ENCODE measurements around the gene PSMB1.

The PSMB1 gene

DNA sequence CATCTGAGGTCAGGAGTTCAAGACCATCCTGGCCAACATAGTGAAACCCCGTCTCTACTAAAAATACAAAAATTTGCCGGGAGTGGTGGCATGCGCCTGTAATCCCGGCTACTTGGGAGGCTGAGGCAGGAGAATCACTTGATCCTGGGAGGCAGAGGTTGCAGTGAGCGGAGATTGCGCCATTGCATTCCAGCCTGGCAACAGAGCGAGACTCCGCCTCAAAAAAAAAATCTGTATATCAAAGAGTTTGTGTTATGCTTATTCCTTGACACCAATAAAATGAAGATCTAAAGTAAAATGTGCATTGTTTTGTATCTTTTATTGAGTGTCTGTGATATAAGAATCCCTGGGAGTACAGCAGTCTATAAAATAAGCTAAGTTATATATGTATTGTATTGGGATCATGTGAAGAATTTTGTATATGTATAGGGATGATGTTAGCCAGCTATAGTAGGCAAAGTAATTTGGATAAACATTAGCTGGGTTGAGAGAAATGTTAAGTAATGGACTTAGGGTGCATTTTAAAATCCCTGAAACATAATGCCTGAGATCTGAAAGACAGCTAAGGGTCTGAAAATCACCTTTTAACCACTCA, 11.9 kb upstream of the PSMB1 start:
- Histone ChIP-seq H3K36me3 (ENCODE audit: control insufficient read depth, insufficient read depth, low read length) (peaks cover 79% of the 10 kb centered on the region), H3K9ac (ENCODE audit: low read length) (no peak overlapping the region), H3K9me3 (ENCODE audit: control insufficient read depth, insufficient read depth, low read depth, low read length) (no peaks in the 10 kb centered on the region), H3K4me1 (ENCODE audit: control insufficient read depth, insufficient read depth, low read length) (no peaks in the 10 kb centered on the region), H3K4me3 (ENCODE audit: low read depth, low read length) (no peak overlapping the region), H3K27me3 (ENCODE audit: control insufficient read depth, insufficient read depth, low read length) (no peaks in the 10 kb centered on the region), H3K27ac (ENCODE audit: low read depth, low read length) (no peak overlapping the region)

GRCh38 chr6:170561555-170561954, 8.4 kb upstream of the PSMB1 start:
- Histone ChIP-seq H3K9me3 (ENCODE audit: control insufficient read depth, insufficient read depth, low read depth, low read length) (no peaks in the 10 kb centered on the region), H3K9ac (ENCODE audit: low read length) (no peak overlapping the region), H3K27ac (ENCODE audit: low read depth, low read length) (no peak overlapping the region), H3K4me1 (ENCODE audit: control insufficient read depth, insufficient read depth, low read length) (no peaks in the 10 kb centered on the region), H3K36me3 (ENCODE audit: control insufficient read depth, insufficient read depth, low read length) (peaks cover 71% of the 10 kb centered on the region), H3K4me3 (ENCODE audit: low read depth, low read length) (no peak overlapping the region), H3K27me3 (ENCODE audit: control insufficient read depth, insufficient read depth, low read length) (no peaks in the 10 kb centered on the region)

- Histone ChIP-seq H3K9me3 (ENCODE audit: control insufficient read depth, insufficient read depth, low read depth, low read length) (no peaks in the 10 kb centered on the region), H3K9ac (ENCODE audit: low read length) (peak overlapping the region; percentile 90), H3K4me1 (ENCODE audit: control insufficient read depth, insufficient read depth, low read length) (peaks cover 16% of the 10 kb centered on the region), H3K4me3 (ENCODE audit: low read depth, low read length) (peak overlapping the region; percentile 91), H3K36me3 (ENCODE audit: control insufficient read depth, insufficient read depth, low read length) (peaks cover 22% of the 10 kb centered on the region), H3K27me3 (ENCODE audit: control insufficient read depth, insufficient read depth, low read length) (no peaks in the 10 kb centered on the region), H3K27ac (ENCODE audit: low read depth, low read length) (no peak overlapping the region)
Observed at GRCh38 chr6:170555305-170555704, 2.2 kb upstream of the PSMB1 start.

- Histone ChIP-seq H3K4me3 (ENCODE audit: low read depth, low read length) (peak overlapping the region; percentile 91), H3K27me3 (ENCODE audit: control insufficient read depth, insufficient read depth, low read length) (no peaks in the 10 kb centered on the region), H3K36me3 (ENCODE audit: control insufficient read depth, insufficient read depth, low read length) (peaks cover 24% of the 10 kb centered on the region), H3K27ac (ENCODE audit: low read depth, low read length) (peak overlapping the region; percentile 66; the same call in 1 of the 2 replicates), H3K9me3 (ENCODE audit: control insufficient read depth, insufficient read depth, low read depth, low read length) (no peaks in the 10 kb centered on the region), H3K4me1 (ENCODE audit: control insufficient read depth, insufficient read depth, low read length) (peaks cover 16% of the 10 kb centered on the region), H3K9ac (ENCODE audit: low read length) (peak overlapping the region; percentile 90)
Observed at GRCh38 chr6:170554796-170555137, 1.7 kb upstream of the PSMB1 start.

- peaks cover 28% of the 10 kb centered on the region for H3K36me3 ChIP-seq (ENCODE audit: control insufficient read depth, insufficient read depth, low read length)
- H3K9me3 ChIP-seq (ENCODE audit: control insufficient read depth, insufficient read depth, low read depth, low read length) = no peaks in the 10 kb centered on the region
- peak within 1 kb of the TSS; percentile 90 for H3K9ac ChIP-seq (ENCODE audit: low read length)
- H3K4me3 ChIP-seq (ENCODE audit: low read depth, low read length) = peak within 1 kb of the TSS; percentile 91
- peaks cover 16% of the 10 kb centered on the region for H3K4me1 ChIP-seq (ENCODE audit: control insufficient read depth, insufficient read depth, low read length)
- no peaks in the 10 kb centered on the region for H3K27me3 ChIP-seq (ENCODE audit: control insufficient read depth, insufficient read depth, low read length)
- H3K27ac ChIP-seq (ENCODE audit: low read depth, low read length) = peak within 1 kb of the TSS; percentile 66; the same call in 1 of the 2 replicates
Observed at GRCh38 chr6:170554013-170554795, 1.1 kb upstream of the PSMB1 start, which contains the start of gene TBP. TBP (plus strand) TSS chr6:170554369; CDS start chr6:170557030, 2,661 bp downstream.

GRCh38 chr6:170553534-170554012, 466 bp upstream of the PSMB1 start:
- H3K4me3 ChIP-seq (ENCODE audit: low read depth, low read length) = peak overlapping the region; percentile 91
- H3K27me3 ChIP-seq (ENCODE audit: control insufficient read depth, insufficient read depth, low read length) = no peaks in the 10 kb centered on the region
- no peak overlapping the region for H3K27ac ChIP-seq (ENCODE audit: low read depth, low read length)
- H3K9me3 ChIP-seq (ENCODE audit: control insufficient read depth, insufficient read depth, low read depth, low read length) = no peaks in the 10 kb centered on the region
- no peak overlapping the region for H3K9ac ChIP-seq (ENCODE audit: low read length)
- peaks cover 30% of the 10 kb centered on the region for H3K36me3 ChIP-seq (ENCODE audit: control insufficient read depth, insufficient read depth, low read length)
- peaks cover 16% of the 10 kb centered on the region for H3K4me1 ChIP-seq (ENCODE audit: control insufficient read depth, insufficient read depth, low read length)

DNA sequence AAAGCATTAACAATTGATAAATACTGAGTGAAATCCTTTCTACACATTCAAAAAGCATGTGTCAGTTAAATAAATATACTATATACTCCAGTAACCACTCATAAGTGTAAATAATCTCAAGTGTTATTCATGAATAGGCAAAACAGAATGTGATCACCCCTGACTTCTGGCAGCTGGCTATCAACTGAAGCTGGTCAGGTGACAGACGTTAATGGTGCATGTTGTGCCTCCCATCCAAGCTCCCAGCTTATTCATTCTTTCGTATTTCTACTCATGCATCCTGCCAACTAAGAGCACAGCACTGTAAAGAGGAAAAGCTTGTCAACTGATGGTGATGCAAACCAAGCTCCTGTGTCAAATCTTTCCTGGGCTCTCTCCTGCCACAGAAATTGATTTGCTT, 7.7 kb downstream of the PSMB1 start:
- no peak overlapping the region for H3K9ac ChIP-seq (ENCODE audit: low read length)
- H3K9me3 ChIP-seq (ENCODE audit: control insufficient read depth, insufficient read depth, low read depth, low read length) = no peaks in the 10 kb centered on the region
- H3K27me3 ChIP-seq (ENCODE audit: control insufficient read depth, insufficient read depth, low read length) = no peaks in the 10 kb centered on the region
- H3K27ac ChIP-seq (ENCODE audit: low read depth, low read length) = no peak overlapping the region
- H3K36me3 ChIP-seq (ENCODE audit: control insufficient read depth, insufficient read depth, low read length) = peaks cover 98% of the 10 kb centered on the region
- H3K4me1 ChIP-seq (ENCODE audit: control insufficient read depth, insufficient read depth, low read length) = no peaks in the 10 kb centered on the region
- H3K4me3 ChIP-seq (ENCODE audit: low read depth, low read length) = no peak overlapping the region

- Histone ChIP-seq H3K9ac (ENCODE audit: low read length) (no peak overlapping the region), H3K27ac (ENCODE audit: low read depth, low read length) (no peak overlapping the region), H3K9me3 (ENCODE audit: control insufficient read depth, insufficient read depth, low read depth, low read length) (no peaks in the 10 kb centered on the region), H3K4me1 (ENCODE audit: control insufficient read depth, insufficient read depth, low read length) (no peaks in the 10 kb centered on the region), H3K4me3 (ENCODE audit: low read depth, low read length) (no peak overlapping the region), H3K27me3 (ENCODE audit: control insufficient read depth, insufficient read depth, low read length) (no peaks in the 10 kb centered on the region), H3K36me3 (ENCODE audit: control insufficient read depth, insufficient read depth, low read length) (peaks cover 98% of the 10 kb centered on the region)
Observed at GRCh38 chr6:170542031-170542719, 10.9 kb downstream of the PSMB1 start.

GRCh38 chr6:170537329-170537728, 15.8 kb downstream of the PSMB1 start:
- H3K4me3 ChIP-seq (ENCODE audit: low read depth, low read length) = no peak overlapping the region
- H3K4me1 ChIP-seq (ENCODE audit: control insufficient read depth, insufficient read depth, low read length) = no peaks in the 10 kb centered on the region
- no peak overlapping the region for H3K9ac ChIP-seq (ENCODE audit: low read length)
- no peak overlapping the region for H3K27ac ChIP-seq (ENCODE audit: low read depth, low read length)
- peaks cover 96% of the 10 kb centered on the region for H3K36me3 ChIP-seq (ENCODE audit: control insufficient read depth, insufficient read depth, low read length)
- no peaks in the 10 kb centered on the region for H3K27me3 ChIP-seq (ENCODE audit: control insufficient read depth, insufficient read depth, low read length)
- no peaks in the 10 kb centered on the region for H3K9me3 ChIP-seq (ENCODE audit: control insufficient read depth, insufficient read depth, low read depth, low read length)

- H3K4me3 ChIP-seq (ENCODE audit: low read depth, low read length) = no peak overlapping the region
Observed at GRCh38 chr6:170536671-170537070, 16.4 kb downstream of the PSMB1 start.

DNA sequence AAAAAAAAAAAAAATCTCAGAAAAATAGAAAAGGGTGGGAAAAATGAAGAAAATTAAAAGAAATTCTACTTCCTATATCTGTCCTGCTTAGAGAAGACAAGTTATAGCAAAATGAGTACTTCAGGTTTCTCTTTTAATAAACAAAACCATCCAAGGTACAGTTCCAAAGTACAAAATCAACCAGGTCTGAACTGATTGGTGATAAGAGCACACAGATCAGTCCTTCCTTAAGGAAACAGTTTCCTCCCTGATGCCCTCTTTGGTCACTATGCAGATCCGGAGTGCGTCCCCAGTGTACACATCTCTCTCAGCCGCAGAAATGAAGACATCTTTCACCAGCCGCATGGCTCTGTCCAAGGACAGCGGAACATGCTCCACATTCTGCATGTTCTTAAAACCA, 18.1 kb downstream of the PSMB1 start:
- H3K36me3 ChIP-seq (ENCODE audit: control insufficient read depth, insufficient read depth, low read length) = peaks cover 73% of the 10 kb centered on the region
- H3K9me3 ChIP-seq (ENCODE audit: control insufficient read depth, insufficient read depth, low read depth, low read length) = no peaks in the 10 kb centered on the region
- H3K9ac ChIP-seq (ENCODE audit: low read length) = no peak overlapping the region
- H3K27me3 ChIP-seq (ENCODE audit: control insufficient read depth, insufficient read depth, low read length) = no peaks in the 10 kb centered on the region
- no peaks in the 10 kb centered on the region for H3K4me1 ChIP-seq (ENCODE audit: control insufficient read depth, insufficient read depth, low read length)
- no peak overlapping the region for H3K27ac ChIP-seq (ENCODE audit: low read depth, low read length)
- H3K4me3 ChIP-seq (ENCODE audit: low read depth, low read length) = no peak overlapping the region

More at GRCh38 chr6:170536671-170537070, 16.4 kb downstream of the PSMB1 start:
- Histone ChIP-seq H3K4me1 (ENCODE audit: control insufficient read depth, insufficient read depth, low read length) (no peaks in the 10 kb centered on the region), H3K27ac (ENCODE audit: low read depth, low read length) (no peak overlapping the region), H3K27me3 (ENCODE audit: control insufficient read depth, insufficient read depth, low read length) (no peaks in the 10 kb centered on the region), H3K9ac (ENCODE audit: low read length) (no peak overlapping the region), H3K36me3 (ENCODE audit: control insufficient read depth, insufficient read depth, low read length) (peaks cover 89% of the 10 kb centered on the region), H3K9me3 (ENCODE audit: control insufficient read depth, insufficient read depth, low read depth, low read length) (no peaks in the 10 kb centered on the region)

Measured in HUES6 (cell line).